Iris pigment epithelial cell (primary cell): ENCODE data around the gene MGRN1.

Experiments
- DNase-seq: peaks from one replicate; pipeline ENCODE4 v3.0.0-alpha.2; 2011; ENCODE audit warnings: low read depth

Gene MGRN1

GRCh38 chr16:4604401-4604800 lies 20.2 kb upstream of the MGRN1 start:
- no peak for DNase-seq

DNA sequence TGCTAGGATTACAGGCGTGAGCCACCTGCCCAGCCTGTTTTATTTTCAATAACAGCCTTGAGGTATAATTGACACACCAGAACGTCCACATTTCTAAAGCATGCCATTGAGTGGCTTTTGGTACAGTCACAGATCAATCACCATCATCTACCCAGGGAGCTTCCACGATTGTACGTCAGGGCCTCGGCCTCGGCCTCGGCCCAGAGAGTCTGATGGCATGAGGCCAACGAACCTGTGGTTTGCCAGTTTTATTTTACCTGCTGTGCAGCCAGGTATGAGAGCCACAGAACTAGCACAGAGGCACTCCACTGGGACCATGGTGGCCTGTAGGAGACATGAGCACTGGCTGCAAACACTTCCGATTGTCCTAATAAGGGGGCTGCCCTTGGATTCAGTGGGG lies 18.3 kb upstream of the MGRN1 start:
- DNase-seq = no peak

- no peak for DNase-seq
Observed at GRCh38 chr16:4607841-4608703, 16.6 kb upstream of the MGRN1 start.

DNA sequence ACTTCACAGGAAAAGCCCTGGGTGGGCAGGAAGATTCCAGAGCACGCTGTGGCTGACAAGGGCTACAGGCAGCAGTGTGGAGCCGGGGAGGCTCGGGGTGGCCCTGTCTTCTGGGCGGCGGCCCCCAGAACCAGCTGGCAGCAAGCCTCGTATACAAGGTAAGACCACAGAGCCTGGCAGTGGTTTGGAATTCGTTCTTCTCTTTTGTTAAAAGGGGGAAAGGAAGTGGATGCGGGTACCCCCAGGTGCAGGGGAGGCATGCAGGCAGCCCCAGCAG lies 16.0 kb upstream of the MGRN1 start:
- no peak for DNase-seq

DNA sequence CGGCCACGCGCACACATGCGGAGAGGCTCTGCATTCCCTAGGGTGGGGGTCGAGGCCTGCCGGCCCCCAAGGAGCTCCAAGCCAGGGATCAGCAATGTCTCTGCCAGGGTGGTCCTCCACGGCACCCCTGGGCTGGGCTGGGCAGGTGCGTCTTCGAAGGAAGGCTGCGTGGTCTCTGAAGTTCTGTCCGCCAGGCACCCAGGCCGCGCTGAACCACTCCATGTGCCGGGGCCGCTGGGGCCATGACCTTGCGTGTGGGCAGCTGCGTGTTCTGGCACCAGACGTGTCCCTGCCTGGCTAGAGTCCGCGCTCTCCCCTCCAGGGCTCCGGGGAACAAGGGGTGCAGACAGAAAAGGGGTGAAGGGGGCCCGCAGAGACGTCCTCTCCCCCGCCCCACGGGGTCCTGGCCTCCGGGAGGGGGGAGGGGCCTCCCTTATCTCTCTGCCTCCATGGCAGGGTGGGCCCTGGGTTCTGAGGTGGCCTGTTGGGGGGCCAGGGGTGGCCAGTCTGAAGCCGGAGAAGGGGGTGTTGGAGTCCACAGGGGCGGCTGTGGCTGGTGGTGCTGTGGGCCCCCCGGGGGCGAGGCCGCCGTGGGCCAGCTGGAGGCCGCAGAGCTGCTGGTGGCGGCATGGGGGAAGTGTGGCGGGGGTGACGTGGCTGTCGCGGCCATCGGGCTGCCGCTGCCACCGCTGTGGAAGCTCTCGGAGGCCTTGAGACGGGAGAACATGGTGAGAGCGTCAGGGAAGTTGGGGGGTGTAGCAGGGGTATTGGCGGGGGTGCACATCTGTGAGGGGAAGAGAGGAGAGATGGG lies 15.2 kb upstream of the MGRN1 start:
- no peak for DNase-seq

- DNase-seq = no peak
Observed at GRCh38 chr16:4610011-4611005, 14.3 kb upstream of the MGRN1 start.

DNA sequence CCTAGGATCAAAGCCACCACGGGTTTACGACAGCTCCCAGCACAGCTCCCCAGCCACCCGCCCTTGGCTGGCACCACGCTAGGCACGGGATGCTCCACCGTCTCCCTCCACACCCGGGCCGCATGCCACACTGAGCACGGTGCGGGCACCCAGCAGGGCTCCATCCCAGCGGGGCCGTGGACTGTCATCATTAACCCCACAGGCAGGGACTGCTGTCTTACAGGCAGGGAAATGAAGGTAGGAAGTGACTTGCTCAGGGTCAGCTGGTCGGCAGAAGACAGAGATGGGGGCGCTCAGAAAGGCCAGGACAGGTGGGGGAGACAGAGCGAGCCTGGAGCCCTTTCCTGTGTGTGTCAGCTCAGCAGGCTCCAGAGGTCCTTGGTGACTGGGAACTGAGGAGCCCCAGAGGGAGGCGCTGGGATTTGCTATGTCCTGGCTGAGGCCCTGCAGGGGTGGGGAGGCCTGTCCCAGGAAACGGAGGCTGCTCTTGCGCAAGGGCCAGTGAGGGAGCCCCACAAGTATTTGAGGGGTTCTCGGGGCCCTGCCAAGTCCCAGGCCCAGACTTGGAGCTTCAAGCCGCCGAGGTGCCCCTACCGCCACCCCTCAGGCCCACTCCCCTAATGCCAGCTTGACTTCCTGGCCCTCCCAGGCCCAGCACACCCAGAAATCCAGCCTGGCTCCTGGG lies 13.1 kb upstream of the MGRN1 start:
- DNase-seq = peak; percentile 76

- peak; percentile 16 for DNase-seq
Observed at GRCh38 chr16:4612474-4612931, 12.1 kb upstream of the MGRN1 start.

- DNase-seq = peak; percentile 5
Observed at GRCh38 chr16:4612977-4613635, 11.5 kb upstream of the MGRN1 start.

- DNase-seq = peak; percentile 42
Observed at GRCh38 chr16:4613636-4614570, 10.7 kb upstream of the MGRN1 start.

- DNase-seq = peak; percentile 92
Observed at GRCh38 chr16:4614571-4615383, 9.8 kb upstream of the MGRN1 start, which contains the start of gene UBALD1. Gene UBALD1 (minus strand): TSS chr16:4614888. CDS start chr16:4614797, 91 bp downstream.

DNA sequence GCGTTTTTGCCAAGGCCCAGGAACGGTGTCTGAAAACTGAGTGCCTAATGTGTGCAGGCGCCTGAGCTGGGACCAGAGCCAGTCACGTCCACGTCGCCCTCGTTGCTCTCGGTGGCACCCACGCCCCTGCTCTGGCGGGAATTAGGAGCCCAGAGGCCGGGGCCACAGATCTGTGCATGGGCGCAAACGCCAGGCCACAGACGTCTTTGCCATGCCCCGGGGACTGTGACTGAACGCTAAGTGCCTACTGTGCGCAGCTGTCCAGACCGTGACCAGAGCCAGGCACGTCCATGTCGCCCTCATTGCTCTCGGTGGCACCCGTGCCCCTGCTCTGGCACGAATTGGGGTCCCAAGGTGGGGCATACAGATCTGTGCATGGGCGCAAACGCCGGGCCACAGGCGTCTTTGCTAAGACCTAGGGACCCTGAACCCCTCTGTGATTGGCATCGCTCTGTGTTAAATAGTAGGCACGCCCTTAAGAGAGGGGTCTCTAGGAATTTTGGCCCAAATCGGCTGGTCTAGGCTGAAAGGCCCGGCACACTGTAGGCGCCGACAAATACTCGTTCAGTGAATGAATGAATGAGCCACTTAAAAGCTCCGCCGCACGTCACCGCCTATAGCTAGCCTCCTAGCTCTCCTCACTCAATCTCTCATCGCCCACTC lies 9.1 kb upstream of the MGRN1 start:
- no peak for DNase-seq

- DNase-seq = peak; percentile 100
Observed at GRCh38 chr16:4616047-4616811, 8.4 kb upstream of the MGRN1 start.

DNA sequence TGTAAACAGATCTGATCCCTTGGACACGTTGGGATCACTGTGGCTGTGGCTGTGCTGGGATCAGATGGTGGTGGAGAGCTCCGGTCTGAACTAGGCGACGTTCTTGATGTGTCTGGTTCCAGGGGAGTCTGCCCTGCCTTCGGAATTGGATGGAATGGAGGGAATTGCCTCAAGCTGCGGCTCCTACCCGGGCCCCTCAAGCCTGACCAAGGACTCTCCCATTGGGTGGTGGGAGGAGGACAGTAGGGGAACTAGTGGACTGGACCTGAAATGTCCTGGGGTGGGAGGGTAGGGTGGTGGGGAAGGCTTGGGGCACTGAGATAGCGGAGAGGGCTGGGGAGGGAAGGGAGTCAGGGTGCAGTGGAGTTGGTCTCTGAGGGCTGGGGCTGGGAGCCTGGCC lies 6.7 kb upstream of the MGRN1 start:
- DNase-seq = no peak

DNA sequence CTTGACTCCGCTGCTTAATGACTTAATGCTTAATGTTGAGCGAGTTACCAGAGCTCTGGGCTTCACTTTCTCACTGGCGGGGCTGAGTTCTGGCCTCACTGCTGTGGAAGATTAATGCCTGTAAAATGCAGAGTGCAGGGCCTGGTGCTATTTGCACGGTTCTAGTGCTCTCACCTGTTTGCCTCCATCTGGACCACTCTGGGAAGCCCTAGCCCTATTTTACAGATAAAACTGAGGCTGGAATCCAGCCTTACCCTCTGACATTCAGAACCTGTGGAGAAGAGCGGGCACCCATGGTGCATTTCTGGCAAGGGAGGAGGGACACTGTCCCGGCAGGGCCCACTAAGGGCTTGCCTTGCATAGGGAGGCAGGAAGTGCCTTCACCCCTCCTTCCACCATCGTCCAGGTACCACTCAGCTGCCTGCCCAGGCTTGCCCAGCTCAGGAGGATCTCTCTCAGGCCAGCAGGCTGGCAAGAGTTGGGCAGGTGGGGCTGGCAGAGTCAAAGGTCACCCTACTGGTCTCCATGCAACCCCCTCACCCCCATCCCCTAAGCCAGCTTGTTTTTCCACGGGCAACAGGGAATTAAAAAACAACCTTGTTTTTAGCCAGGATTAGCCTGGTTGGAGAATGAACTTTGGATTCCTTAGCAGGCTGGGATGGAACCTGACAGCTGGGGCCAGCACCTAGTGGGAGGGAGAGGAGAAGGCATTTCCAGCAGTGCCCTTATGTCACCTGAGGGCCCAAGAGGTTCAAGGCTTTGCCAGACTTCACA lies 5.8 kb upstream of the MGRN1 start:
- DNase-seq = no peak

DNA sequence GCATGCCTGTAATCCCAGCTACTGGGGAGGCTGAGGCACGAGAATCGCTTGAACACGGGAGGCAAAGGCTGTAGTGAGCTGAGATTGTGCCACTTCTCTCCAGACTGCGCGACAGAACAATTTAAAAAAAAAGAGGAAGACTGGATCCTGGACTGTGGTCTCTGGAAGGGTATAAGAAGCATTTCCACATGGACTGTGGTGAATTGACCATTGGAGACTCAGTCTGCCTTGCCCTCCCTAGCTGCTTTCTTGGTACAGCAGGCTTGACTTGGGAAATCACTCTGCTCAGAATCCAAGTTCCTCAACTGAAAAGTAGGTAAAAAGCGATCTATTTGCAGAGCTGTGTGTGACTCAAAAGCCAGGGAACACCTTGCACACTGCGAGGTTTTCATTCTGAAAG lies 1.0 kb upstream of the MGRN1 start:
- no peak for DNase-seq
